HL-60 (cell line): ENCODE data around the gene TNFAIP8L3.

Source experiments
- DNase-seq, 2 experiments: peaks; one replicate each; pipeline ENCODE4 v3.0.0-alpha.2; 2010 to 2020; ENCODE audit warnings: low read depth in 1 of 2, low spot score in 1 of 2
- H3K27ac ChIP-seq: fragments of 250-450 bp; sonication (Bioruptor Pico); replicated peaks from 2 replicates; pipeline ENCODE4 v1.5.1; 2020; ENCODE audit warnings: mild to moderate bottlenecking, moderate library complexity
- H3K27me3 ChIP-seq: fragments of 250-450 bp; sonication (Bioruptor Pico); 2 replicates; pipeline ENCODE4 v1.5.1; 2021; ENCODE audit warnings: mild to moderate bottlenecking, moderate library complexity; ENCODE audit not compliant: insufficient read depth, poor library complexity, severe bottlenecking
- H3K4me3 ChIP-seq: replicated peaks from 2 replicates; pipeline ENCODE4 v1.5.1; 2011; ENCODE audit warnings: mild to moderate bottlenecking, control low read depth, low read length; ENCODE audit not compliant: insufficient read depth
- GABPA ChIP-seq: IDR thresholded peaks from 2 replicates; pipeline ENCODE4 v1.6.1; 2012; ENCODE audit warnings: low read depth
- POLR2AphosphoS5 ChIP-seq: IDR thresholded peaks from 2 replicates; pipeline ENCODE4 v1.6.1; 2012; ENCODE audit warnings: low read depth
- REST ChIP-seq: IDR thresholded peaks from 2 replicates; pipeline ENCODE4 v1.6.1; 2012; ENCODE audit warnings: low read depth; ENCODE audit not compliant: insufficient replicate concordance
- SPI1 ChIP-seq: IDR thresholded peaks from 2 replicates; pipeline ENCODE4 v1.6.1; 2012; ENCODE audit warnings: low read depth, mild to moderate bottlenecking, borderline replicate concordance
- TF ChIP-seq, protein P1 (sequence below): IDR thresholded peaks from one replicate; pipeline ENCODE4 v1.5.1; 2011; ENCODE audit warnings: low read length, control low read depth, inconsistent platforms; ENCODE audit not compliant: insufficient read depth

The TNFAIP8L3 gene

DNA sequence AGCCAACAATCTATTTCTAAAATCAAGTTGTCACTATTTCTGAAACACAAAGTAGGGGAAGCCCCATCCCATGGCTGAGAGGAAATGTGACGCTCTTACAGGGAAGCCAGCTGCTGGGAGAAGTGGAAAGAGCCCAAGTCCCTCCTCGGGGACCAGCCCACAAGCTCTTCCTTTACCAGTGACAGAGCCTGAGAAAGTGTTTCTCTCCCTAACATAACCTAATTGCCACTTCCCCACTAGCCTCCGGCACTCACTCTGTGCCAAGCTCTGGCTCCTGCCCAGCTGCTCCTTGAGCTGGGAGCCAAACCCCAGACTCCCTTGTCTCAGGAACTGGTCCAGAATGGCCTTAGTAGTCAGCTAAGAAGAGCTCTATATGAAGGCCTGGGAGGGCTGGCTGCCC, 42.9 kb downstream of the TNFAIP8L3 start:
- no peak overlapping the region for H3K27ac ChIP-seq
- H3K4me3 ChIP-seq: no peak overlapping the region
- no peak for DNase-seq
- TF ChIP-seq REST: no peak
- TF ChIP-seq, protein P1, sequence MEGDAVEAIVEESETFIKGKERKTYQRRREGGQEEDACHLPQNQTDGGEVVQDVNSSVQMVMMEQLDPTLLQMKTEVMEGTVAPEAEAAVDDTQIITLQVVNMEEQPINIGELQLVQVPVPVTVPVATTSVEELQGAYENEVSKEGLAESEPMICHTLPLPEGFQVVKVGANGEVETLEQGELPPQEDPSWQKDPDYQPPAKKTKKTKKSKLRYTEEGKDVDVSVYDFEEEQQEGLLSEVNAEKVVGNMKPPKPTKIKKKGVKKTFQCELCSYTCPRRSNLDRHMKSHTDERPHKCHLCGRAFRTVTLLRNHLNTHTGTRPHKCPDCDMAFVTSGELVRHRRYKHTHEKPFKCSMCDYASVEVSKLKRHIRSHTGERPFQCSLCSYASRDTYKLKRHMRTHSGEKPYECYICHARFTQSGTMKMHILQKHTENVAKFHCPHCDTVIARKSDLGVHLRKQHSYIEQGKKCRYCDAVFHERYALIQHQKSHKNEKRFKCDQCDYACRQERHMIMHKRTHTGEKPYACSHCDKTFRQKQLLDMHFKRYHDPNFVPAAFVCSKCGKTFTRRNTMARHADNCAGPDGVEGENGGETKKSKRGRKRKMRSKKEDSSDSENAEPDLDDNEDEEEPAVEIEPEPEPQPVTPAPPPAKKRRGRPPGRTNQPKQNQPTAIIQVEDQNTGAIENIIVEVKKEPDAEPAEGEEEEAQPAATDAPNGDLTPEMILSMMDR: no peak
- TF ChIP-seq POLR2AphosphoS5: no peak
- TF ChIP-seq GABPA: no peak
- H3K27me3 ChIP-seq: no peaks in the 10 kb centered on the region

- Histone ChIP-seq H3K4me3 (no peak overlapping the region), H3K27ac (no peak overlapping the region), H3K27me3 (no peaks in the 10 kb centered on the region)
- TF ChIP-seq POLR2AphosphoS5: no peak
- TF ChIP-seq REST: no peak
- TF ChIP-seq, protein P1: no peak
- TF ChIP-seq SPI1: no peak
- no peak for TF ChIP-seq GABPA
- DNase-seq: no peak
Observed at GRCh38 chr15:51049081-51049480, 45.6 kb downstream of the TNFAIP8L3 start.

DNA sequence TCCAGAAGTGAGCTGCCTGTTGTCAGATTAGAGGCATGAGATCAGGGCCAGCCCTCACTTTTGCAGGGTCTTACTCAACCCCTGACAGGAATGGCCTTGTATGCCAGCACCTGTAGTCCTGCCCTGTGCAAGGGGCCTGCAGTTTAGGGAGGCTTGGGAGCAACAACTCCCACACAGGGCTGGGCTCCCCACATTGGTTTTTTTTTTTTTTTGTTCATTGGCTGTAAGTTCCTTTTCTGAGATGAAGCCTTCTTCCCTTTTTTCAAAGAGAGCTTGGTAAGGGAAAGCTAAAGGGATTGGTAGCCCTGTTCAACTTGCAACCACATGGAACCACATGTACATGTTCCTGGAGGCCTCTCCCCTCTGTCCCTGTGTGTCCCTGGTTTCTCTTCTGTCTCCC, 46.4 kb downstream of the TNFAIP8L3 start:
- DNase-seq: peak; percentile 13 to 50
- TF ChIP-seq GABPA (no peak), POLR2AphosphoS5 (0 out of 2 replicates have a peak, but pooled peaks have one; percentile 50), SPI1 (peak; percentile 58; the same call in 1 of the 2 replicates), REST (no peak)
- TF ChIP-seq, protein P1: no peak
- H3K27ac ChIP-seq: no peak overlapping the region
- H3K27me3 ChIP-seq: no peaks in the 10 kb centered on the region
- no peak overlapping the region for H3K4me3 ChIP-seq
